ENCODE results near the gene CEP20.

The CEP20 gene

DNA sequence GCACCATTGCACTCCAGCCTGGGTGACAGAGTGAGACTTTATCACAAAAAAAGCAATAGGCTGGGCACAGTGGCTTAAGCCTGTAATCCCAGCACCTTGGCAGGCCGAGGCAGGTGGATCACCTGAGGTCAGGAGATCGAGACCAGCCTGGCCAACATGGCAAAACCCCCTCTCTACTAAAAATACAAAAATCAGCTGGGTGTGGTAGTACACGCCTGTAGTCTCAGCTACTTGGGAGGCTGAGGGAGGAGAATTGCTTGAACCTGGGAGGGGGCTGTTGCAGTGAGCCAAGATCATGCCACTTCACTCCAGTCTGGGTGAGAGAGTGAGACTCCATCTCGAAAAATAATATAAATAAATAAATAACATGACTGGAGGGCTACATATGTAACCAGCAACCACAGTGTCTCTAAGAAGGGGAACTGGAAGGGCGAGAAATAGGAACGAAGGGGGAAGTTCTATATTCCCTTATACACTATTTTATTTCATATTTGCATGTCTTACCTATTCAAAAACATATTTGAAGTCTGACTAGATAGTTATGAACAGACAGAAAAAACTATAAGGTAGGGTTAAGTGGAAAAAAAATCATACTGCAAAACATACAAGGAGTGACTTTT is 57.5 kb downstream of the CEP20 start:
- DNase-seq (ENCODE audit: low read depth): no peak

- DNase-seq (ENCODE audit: low read depth): no peak
These were observed 58.9 kb downstream of the CEP20 start for GRCh38 chr16:15829460-15829859.

- no peak for DNase-seq (ENCODE audit: low read depth)
These were observed 60.6 kb downstream of the CEP20 start for GRCh38 chr16:15827709-15828343.

DNA sequence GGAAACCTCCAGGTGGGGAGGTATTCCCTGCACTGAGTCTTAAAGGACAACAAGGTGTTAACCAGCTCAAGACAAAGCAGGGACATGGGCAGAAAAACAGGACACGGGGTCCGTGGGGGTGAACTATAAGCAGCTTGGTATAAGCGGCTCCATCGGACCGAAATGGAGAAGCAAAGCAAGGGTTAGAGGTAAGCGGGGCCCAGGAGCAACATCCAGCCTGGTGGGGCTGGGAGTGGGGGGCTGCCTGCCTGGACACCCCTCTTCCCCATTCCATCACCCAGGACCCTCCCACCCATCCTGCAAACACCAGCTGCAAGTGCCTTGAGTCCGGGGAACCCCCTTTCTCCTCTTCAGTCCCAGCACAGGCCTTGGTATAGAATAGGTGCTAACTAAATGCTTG is 61.1 kb downstream of the CEP20 start:
- DNase-seq (ENCODE audit: low read depth): no peak

- no peak for DNase-seq (ENCODE audit: low read depth)
These were observed 62.6 kb downstream of the CEP20 start for GRCh38 chr16:15825750-15826305.

DNA sequence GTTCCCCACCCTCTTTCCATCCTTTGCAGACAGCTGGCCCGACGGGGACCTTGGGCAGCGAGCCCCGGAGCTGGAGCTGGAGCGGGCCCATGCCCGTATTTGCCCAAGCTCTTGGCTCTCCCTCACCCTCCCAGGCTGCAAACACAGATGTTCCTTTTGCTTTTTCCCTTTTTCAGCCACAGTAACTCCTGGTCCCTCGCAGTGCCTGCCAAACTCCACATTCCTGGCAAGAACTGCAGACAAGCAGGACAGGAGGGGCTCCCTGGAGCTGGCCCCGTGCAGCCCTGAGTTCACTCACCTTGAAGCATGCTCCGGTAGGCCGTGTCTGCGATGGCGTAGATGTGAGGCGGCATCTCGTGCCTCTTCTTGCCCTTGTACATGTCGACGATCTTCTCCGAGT is 65.4 kb downstream of the CEP20 start:
- DNase-seq (ENCODE audit: low read depth): no peak

- DNase-seq (ENCODE audit: low read depth): no peak
These were observed 67.6 kb downstream of the CEP20 start for GRCh38 chr16:15820837-15821236.

DNA sequence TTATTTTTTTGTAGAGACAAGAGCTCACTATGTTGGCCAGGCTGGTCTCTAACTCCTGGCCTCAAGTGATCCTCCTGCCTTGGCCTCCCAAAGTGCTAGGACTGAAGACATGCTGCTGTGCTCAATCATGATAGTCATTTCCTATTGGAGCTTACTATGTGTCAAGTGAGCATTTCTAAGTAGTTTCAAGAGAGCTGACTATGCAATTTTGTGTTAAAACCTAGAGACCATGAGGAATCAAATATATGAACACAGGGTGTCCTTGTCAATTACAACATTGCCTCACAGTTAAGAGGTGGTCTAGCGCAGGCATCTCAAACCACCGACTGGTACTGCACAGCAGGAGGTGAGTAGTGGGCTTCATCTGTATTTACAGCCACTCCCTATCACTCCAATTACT is 69.4 kb downstream of the CEP20 start:
- DNase-seq (ENCODE audit: low read depth): no peak

DNA sequence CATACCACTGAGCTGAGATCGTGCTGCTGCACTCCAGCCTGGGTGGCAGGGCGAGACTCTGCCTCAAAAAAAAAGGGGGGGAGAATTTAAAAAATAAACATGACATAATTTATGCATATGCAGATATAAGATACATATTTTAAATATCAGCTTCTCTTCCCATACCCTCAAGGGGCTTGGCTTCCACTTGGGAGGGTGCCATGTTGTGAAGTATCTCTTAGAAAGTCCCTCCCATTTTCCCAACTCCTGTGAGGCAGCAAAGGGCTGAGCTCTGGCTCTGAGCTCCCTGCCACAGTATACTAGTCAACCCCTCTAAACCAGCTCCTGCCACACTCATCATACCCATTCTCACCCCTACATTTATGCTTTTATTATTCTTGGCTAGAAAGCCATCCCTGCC is 71.0 kb downstream of the CEP20 start:
- DNase-seq (ENCODE audit: low read depth): no peak

- no peak for DNase-seq (ENCODE audit: low read depth)
These were observed 72.2 kb downstream of the CEP20 start for GRCh38 chr16:15816228-15816627.

Data from activated T-helper 1 cell treated with Interleukin-2 at 50 U/mL for 16 hours (primary cell).